HepG2 (cell line): Measurements from ENCODE around the gene SLC66A3. TPM values are rescaled to one million over a fixed set of nuclear protein-coding genes. Genes with fewer than 3 reads are reported as not detected.
A peak's percentile ranks its signal among the peaks of the same experiment; 100 is the strongest.

ENCODE experiments used
- ARID4A ChIP-seq: sonication (generic); formaldehyde crosslinking; IDR thresholded peaks from 2 replicates; pipeline ENCODE4 v1.5.0; 2020; ENCODE audit warnings: mild to moderate bottlenecking, missing genetic modification reagents, borderline replicate concordance
- EHMT2 ChIP-seq: fragments of 200-600 bp; sonication (generic); IDR thresholded peaks from 2 replicates; pipeline ENCODE4 v1.7.0; 2017; ENCODE audit warnings: antibody characterized with exemption, low read depth, low read length, borderline replicate concordance
- ELF3 ChIP-seq: IDR thresholded peaks from 2 replicates; pipeline ENCODE4 v1.6.1; 2016; ENCODE audit warnings: missing genetic modification reagents, missing compliant biosample characterization
- FOXP4 ChIP-seq: sonication (generic); formaldehyde crosslinking; IDR thresholded peaks from 2 replicates; pipeline ENCODE4 v1.4.0; 2020; ENCODE audit warnings: missing genetic modification reagents
- GABPB1 ChIP-seq: IDR thresholded peaks from 2 replicates; pipeline ENCODE4 v1.6.1; 2016; ENCODE audit warnings: mild to moderate bottlenecking, missing genetic modification reagents, moderate library complexity, missing compliant biosample characterization
- GZF1 ChIP-seq: sonication (generic); formaldehyde crosslinking; IDR thresholded peaks from 2 replicates; pipeline ENCODE4 v1.5.1; 2020; ENCODE audit warnings: mild to moderate bottlenecking, missing genetic modification reagents
- KDM5A ChIP-seq: fragments of 200-600 bp; sonication (generic); IDR thresholded peaks from 2 replicates; pipeline ENCODE4 v1.7.0; 2018; ENCODE audit warnings: antibody characterized with exemption, mild to moderate bottlenecking, low read length, borderline replicate concordance
- MYNN ChIP-seq: sonication (generic); formaldehyde crosslinking; IDR thresholded peaks from 2 replicates; pipeline ENCODE4 v1.4.0; 2020; ENCODE audit warnings: mild to moderate bottlenecking, low read depth, missing genetic modification reagents
- NCOA5 ChIP-seq: sonication (generic); formaldehyde crosslinking; IDR thresholded peaks from 2 replicates; pipeline ENCODE4 v1.4.0; 2020; ENCODE audit warnings: missing genetic modification reagents
- NFYC ChIP-seq: IDR thresholded peaks from 2 replicates; pipeline ENCODE4 v1.6.1; 2016; ENCODE audit warnings: missing genetic modification reagents, missing compliant biosample characterization
- RBM39 ChIP-seq: fragments of 200-400 bp; formaldehyde crosslinking; IDR thresholded peaks from one replicate; pipeline ENCODE4 v1.6.1; 2018; ENCODE audit warnings: antibody characterized with exemption, mild to moderate bottlenecking, low read depth, low read length; ENCODE audit not compliant: poor library complexity, severe bottlenecking
- SALL2 ChIP-seq: sonication (generic); formaldehyde crosslinking; IDR thresholded peaks from 2 replicates; pipeline ENCODE4 v1.8.1; 2023; ENCODE audit warnings: mild to moderate bottlenecking, missing genetic modification reagents, inconsistent platforms
- SNAPC5 ChIP-seq: sonication (generic); formaldehyde crosslinking; IDR thresholded peaks from 2 replicates; pipeline ENCODE4 v1.8.1; 2023; ENCODE audit warnings: mild to moderate bottlenecking, missing genetic modification reagents, borderline replicate concordance
- SOX5 ChIP-seq: IDR thresholded peaks from 2 replicates; pipeline ENCODE4 v1.6.1; 2016; ENCODE audit warnings: borderline replicate concordance
- STAT5B ChIP-seq: sonication (generic); formaldehyde crosslinking; IDR thresholded peaks from 2 replicates; pipeline ENCODE4 v1.4.0; 2020; ENCODE audit warnings: missing genetic modification reagents
- SYNCRIP ChIP-seq: fragments of 200-400 bp; formaldehyde crosslinking; IDR thresholded peaks from 2 replicates; pipeline ENCODE4 v1.6.1; 2018; ENCODE audit warnings: mild to moderate bottlenecking, low read depth, low read length; ENCODE audit not compliant: insufficient read depth
- TFDP2 ChIP-seq: sonication (generic); formaldehyde crosslinking; IDR thresholded peaks from 2 replicates; pipeline ENCODE4 v1.4.0; 2020; ENCODE audit warnings: missing genetic modification reagents
- XBP1 ChIP-seq: sonication (generic); formaldehyde crosslinking; IDR thresholded peaks from 2 replicates; pipeline ENCODE4 v1.5.0; 2020; ENCODE audit warnings: missing genetic modification reagents
- ZBTB7A ChIP-seq: sonication (generic); formaldehyde crosslinking; IDR thresholded peaks from 2 replicates; pipeline ENCODE4 v1.8.0; 2022; ENCODE audit warnings: mild to moderate bottlenecking, missing genetic modification reagents
- ZGPAT ChIP-seq: IDR thresholded peaks from 2 replicates; pipeline ENCODE4 v1.6.1; 2016; ENCODE audit warnings: mild to moderate bottlenecking
- ZNF329 ChIP-seq: sonication (generic); formaldehyde crosslinking; IDR thresholded peaks from 2 replicates; pipeline ENCODE4 v1.9.0; 2021; ENCODE audit warnings: low read depth, mild to moderate bottlenecking, missing genetic modification reagents
- ZNF652 ChIP-seq: IDR thresholded peaks from 2 replicates; pipeline ENCODE4 v1.6.1; 2016; ENCODE audit warnings: low read depth, borderline replicate concordance
- polyA plus RNA-seq, 8 experiments: library from polyadenylated mRNA; depleted of rRNA in 3 of 8; stranded (reverse) in 7 of 8; unstranded in 1 of 8; fragments of >200 nt; fragmentation: Illumina TruSeq in 4 of 8; extraction: Trizol in 4 of 8; gene quantifications; 2 replicates each; pipeline versions ENCODE4 v1.2.1 to v1.2.3, GENCODE V29; 2011 to 2016; ENCODE audit warnings: low read depth in 4 of 8, missing spikeins in 1 of 8, mixed read lengths in 1 of 8; ENCODE audit not compliant: insufficient read depth in 1 of 8
- total RNA-seq, 5 experiments: library from RNA; depleted of rRNA; stranded (reverse); fragments of >200 nt; fragmentation: Illumina TruSeq; extraction: Trizol; gene quantifications; 2 replicates each; pipeline ENCODE4 v1.2.3, GENCODE V29; 2016; ENCODE audit warnings: low read depth in 1 of 5

SLC66A3 gene
- total and polyA plus RNA-seq, 2 of the 13 experiments (the other 11 are each of a cell fraction or from before 2014, with no cell fraction given), result 2.2 to 3.7 TPM

GRCh38 chr2:11154923-11155380 is 315 bp upstream of the SLC66A3 start (continued):
- TF ChIP-seq ARID4A (CRISPR knock-in tag) (peak; percentile 22; the same call in 1 of the 2 replicates), STAT5B (no peak), GZF1 (CRISPR knock-in tag) (no peak), ZNF329 (no peak), SALL2 (CRISPR knock-in tag) (peak; percentile 33), ZBTB7A (no peak), ELF3 (CRISPR knock-in tag) (peak; percentile 98), XBP1 (CRISPR knock-in tag) (no peak), NCOA5 (CRISPR knock-in tag) (no peak), RBM39 (peak; percentile 16), FOXP4 (CRISPR knock-in tag) (no peak), KDM5A (no peak), SNAPC5 (no peak), GABPB1 (no peak; the same call in 1 of the 2 replicates), EHMT2 (no peak), MYNN (CRISPR knock-in tag) (0 out of 2 replicates have a peak, but pooled peaks have one; percentile 85), NFYC (CRISPR knock-in tag) (0 out of 2 replicates have a peak, but pooled peaks have one; percentile 5), SOX5 (CRISPR knock-in tag) (no peak), ZNF652 (no peak; the same call in 1 of the 2 replicates), SYNCRIP (no peak), ZGPAT (CRISPR knock-in tag) (no peak), TFDP2 (CRISPR knock-in tag) (0 out of 2 replicates have a peak, but pooled peaks have one; percentile 3)
